ENCODE data around the gene DPYSL4.

DNA sequence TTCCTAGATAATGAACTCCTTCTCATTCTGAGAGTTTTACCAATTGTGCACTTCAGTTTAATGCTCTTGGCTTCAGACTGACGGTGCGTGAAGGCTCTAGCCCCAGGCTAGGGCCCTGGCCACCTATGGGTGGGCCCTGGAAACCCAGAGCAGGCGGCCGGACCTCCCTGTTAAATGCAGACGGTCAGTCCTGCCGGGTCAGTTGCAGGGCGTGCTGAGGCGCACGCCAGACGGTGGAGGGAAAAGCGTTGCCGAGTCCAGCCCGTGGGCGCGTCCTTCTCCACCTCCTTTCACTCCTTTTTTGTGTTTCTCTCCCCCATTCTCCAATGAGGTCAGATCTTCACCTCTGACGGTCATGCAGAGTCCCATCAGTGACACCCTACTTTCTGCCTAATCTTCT, 2.3 kb downstream of the DPYSL4 start:
- no peak for TF ChIP-seq POLR2A (IDR thresholded peaks at IDR 0.05)
- TF ChIP-seq, protein P1, sequence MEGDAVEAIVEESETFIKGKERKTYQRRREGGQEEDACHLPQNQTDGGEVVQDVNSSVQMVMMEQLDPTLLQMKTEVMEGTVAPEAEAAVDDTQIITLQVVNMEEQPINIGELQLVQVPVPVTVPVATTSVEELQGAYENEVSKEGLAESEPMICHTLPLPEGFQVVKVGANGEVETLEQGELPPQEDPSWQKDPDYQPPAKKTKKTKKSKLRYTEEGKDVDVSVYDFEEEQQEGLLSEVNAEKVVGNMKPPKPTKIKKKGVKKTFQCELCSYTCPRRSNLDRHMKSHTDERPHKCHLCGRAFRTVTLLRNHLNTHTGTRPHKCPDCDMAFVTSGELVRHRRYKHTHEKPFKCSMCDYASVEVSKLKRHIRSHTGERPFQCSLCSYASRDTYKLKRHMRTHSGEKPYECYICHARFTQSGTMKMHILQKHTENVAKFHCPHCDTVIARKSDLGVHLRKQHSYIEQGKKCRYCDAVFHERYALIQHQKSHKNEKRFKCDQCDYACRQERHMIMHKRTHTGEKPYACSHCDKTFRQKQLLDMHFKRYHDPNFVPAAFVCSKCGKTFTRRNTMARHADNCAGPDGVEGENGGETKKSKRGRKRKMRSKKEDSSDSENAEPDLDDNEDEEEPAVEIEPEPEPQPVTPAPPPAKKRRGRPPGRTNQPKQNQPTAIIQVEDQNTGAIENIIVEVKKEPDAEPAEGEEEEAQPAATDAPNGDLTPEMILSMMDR (IDR thresholded peaks at IDR 0.05), result no peak
- no peak for TF ChIP-seq POLR2AphosphoS5 (IDR thresholded peaks at IDR 0.05)

Data from prostate gland (tissue), 2 donors.